Stimulated activated CD8-positive, alpha-beta memory T cell treated with anti-CD3 and anti-CD28 coated beads, Interleukin-2, amount 100 ng/mL, for 1 hour (primary cell): ENCODE data around the gene RASD1.

ENCODE experiments used
- DNase-seq, 2 donors: peaks; one replicate each; pipeline ENCODE4 v3.0.0-alpha.2; 2020; ENCODE audit warnings: low read depth in 2 of 2

Gene RASD1

GRCh38 chr17:17527534-17527933 is 31.3 kb upstream of the RASD1 start:
- no peak for DNase-seq

DNA sequence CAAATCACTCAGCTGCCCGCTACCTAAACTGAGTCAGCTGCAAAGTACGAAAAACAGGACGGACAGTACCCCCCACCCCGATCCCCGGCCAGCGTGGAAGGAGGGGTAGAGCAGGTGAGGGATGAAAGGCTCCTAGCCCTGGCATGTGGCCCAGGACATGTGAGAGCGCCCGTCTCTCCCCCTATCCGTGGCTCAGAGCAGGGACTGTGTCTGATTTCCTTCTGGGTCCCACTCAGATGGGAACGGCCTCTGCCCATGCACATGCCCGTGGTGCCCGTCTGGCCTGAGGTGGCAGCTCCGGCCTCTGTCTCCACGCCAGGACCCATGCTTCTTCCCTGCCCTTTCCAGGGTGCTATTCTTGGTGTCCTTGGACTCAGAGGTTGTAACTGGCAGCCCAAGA is 30.2 kb upstream of the RASD1 start:
- no peak for DNase-seq

DNA sequence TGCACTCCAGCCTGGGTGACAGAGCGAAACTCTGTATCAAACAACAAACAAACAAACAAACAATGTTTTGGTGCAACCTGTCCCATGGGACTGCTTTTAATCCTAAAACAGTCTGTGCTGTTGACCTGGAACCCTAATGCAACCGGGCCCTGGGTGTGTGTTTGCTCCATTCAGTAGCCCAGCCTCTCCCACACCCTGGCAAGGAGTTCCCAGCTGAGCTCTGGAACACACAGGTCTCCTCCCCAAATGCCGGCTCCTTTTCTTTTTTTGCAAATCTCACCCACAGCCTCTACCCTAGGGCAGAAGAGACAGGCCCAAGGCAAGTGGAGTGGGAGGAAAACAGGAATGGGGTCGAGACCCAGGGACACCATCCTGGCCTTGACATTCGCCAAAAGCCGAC is 29.8 kb upstream of the RASD1 start:
- no peak for DNase-seq

- no peak for DNase-seq
These were observed 29.1 kb upstream of the RASD1 start for GRCh38 chr17:17525311-17525710.

GRCh38 chr17:17523731-17524490 is 27.7 kb upstream of the RASD1 start:
- DNase-seq, result no peak

DNA sequence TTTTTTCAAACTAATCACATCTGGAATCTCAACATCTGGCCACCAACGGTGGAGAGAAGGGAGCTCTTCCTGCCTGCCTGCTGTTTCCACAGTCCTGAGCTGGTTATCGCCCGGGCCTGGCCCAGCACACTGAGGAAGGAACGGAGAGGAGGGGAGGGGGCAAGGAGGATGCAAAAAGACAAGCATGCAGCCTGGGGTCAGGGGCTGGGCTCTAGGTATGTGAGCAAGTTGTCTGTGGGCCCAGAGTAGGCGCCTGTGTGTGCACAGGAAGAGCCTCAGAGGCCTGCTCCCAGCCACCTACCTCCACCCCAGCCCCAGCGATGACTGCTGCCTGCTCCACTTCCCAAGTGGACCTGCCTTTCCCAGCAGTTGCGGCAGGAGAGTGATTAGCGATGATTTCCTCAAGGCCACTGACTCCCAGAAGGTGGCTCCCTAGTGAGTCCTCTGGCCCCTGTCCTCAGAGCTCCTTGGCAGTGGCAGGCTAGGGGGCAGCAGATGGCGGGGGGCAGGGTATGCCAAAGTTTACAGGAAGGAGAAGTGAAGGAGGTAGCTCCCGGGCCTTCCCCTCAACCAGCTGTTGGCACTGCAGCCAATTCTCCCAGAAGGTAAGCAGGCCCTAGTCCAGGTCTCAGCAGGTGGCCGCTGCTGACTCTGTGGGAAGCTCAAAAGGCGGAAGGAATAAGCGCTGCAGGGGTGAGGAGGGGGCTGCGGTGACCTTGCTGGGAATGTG is 27.0 kb upstream of the RASD1 start:
- no peak for DNase-seq

GRCh38 chr17:17520599-17521232 is 24.5 kb upstream of the RASD1 start:
- DNase-seq, result no peak

GRCh38 chr17:17519886-17520285 is 23.7 kb upstream of the RASD1 start:
- no peak for DNase-seq

- no peak for DNase-seq
These were observed 22.8 kb upstream of the RASD1 start for GRCh38 chr17:17518951-17519350.

DNA sequence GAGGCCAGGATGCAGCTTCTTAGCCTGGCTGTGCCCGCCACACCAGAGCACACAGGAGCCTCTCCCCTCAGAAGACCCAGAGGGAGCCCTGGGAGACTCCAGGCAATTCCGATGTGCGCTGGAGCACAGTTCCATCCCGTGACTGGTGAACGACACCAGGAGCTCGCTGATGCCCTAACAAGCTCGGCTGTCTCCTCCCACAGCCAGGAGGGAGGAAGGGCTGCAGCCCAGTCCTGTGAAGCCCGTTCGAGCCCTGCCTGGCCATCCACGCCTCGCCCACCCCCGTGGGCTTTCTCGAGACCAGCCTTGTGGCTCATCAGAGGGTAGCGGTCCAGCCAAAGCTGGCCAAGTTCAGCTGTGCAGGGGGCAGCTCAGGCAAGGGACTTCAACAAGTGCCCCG is 21.8 kb upstream of the RASD1 start:
- no peak for DNase-seq

DNA sequence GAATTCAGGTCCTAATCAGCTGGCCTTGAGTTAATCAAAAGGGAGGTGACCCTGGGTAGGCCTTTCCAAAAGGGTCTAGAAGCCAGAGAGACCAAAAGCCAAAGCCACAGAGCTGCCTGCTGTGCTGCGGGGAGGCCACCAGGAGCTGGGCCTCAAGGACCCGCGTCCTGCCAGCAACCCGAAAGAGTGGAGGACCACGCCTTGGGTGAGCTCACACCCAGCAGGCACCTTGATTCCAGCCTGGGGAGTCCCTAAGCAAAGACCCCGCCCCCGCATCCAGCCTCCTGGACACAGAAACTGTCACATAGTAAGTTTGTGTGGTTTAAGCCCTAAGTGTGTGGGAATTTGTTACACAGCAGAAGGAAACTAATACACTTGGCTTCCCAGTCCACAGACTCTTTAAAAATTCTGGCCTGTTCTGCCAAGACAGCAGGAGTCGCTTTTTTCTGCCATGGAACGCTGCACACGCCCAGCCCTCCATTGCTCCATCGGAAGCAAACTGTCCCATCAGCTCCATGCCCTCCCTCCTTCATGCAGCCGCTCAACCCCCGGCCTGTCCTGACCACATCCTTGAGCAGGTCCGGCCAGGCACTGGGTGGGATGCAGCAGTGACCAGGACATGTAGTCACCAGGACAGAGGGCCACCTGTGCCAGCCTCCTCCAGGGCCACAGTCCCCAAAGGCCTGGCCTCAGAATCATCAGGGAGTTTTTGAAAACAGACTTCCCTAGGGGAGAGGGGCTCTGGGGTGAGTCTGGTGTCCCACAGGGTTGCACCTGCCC is 20.9 kb upstream of the RASD1 start:
- no peak for DNase-seq

- no peak for DNase-seq
These were observed 20.0 kb upstream of the RASD1 start for GRCh38 chr17:17515934-17516930.

- no peak for DNase-seq
These were observed 19.1 kb upstream of the RASD1 start for GRCh38 chr17:17514993-17515933.

- DNase-seq, result no peak
These were observed 18.3 kb upstream of the RASD1 start for GRCh38 chr17:17514361-17514992.

DNA sequence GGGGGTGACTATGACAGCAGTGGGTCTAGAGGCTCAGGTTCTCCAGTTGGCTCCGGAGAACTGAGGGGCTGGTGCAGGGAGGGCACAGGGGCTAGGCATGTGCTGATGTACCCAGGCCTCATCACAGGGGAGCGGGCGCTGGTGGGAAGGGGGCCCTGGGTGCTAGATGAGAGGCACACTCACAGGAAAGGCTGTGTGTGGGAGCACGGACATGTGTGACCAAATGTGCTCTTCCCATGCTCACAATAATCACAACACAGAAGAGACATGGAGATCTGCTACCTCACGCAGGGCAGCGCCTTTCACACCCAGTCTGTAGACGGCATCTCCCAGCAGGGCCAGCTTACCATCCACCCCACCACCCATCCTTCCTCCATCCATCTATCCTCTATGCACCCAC is 17.4 kb upstream of the RASD1 start:
- DNase-seq, result no peak

DNA sequence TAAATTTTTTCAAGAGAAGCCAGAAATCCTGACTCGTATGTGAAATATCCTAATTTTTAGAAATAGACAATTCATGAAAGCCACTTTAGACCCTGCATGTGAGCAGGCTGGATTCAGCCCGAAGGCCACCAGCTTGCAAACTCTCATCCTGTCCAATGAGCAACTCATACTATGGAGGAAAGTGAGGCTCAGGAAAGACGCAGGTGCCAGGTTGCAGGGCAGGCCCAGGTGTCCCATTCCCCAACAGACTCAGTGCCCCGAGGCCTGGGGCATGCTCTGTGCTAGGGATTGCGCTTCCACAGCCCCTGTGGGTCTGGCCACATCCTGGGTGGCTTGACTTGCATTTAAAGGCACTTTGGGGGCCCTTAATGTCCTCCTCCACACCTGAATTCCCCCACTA is 16.7 kb upstream of the RASD1 start:
- no peak for DNase-seq

DNA sequence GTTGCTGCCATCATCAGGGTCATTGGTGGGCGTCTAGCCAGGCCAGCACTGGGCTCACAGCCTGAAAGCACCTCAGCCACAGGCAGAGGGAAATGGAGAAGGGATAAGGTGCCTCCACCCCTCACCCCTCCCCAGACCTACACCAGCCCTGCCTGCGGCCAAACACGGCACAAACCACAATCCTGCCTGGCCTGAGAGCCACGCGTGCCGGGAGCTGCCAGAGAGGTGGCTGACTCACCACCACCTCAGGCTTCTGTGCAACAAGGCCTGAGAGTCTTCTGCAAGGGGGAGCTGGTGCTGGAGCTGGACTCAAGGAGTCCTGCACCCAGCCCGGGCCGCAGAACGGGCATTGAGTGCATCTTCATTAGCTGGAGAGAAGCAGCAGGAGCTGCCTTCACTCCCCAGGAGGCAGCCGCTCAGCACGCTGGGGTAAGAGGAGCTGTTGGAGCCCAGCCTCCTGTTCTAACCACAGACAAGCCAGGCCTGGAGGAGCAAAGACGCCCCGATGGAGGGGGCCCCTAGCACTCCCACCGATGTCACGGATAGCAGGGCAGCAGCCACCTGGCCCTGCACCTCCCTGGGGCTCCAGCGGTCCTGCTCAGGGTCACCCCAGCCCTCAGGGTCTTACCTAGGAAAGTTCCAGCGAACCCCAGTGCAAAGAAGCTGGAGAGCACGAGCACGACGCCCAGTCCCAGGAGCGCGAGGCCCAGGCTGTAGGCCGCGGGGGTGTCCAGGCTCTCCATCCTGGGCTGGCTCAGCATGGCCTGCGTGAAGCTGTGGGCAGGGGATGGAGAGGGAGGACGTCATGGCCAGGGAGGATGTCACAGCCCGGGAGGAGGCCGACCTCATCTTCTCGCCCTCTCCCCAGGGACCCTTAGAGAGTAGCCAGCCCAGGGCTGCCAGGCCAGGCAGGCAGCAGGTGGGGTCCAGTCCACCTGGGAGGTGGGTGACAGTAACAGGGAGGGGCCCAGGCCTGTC is 16.0 kb upstream of the RASD1 start:
- DNase-seq, result no peak

DNA sequence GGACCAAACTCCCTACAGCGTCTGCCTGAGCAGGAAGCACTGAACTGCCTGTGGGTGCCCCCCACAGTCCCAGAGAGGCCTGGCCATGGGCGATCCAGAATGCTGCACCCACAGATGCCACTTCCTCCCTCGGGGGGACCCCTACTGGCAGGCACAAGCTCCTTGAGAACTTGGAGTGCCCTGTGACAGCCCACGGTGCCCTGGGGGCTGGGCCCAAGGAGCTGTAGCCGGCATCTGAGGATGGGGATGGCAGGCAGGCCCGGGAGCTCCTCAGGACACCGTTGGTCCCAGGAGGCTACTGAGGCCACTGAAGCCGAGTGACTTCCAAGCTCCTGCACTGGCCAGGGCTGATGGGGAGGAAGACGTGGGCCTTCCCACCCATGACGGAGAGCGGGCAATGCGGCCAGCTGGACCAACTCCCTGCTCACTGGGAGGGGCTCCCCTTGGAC is 15.1 kb upstream of the RASD1 start:
- DNase-seq, result no peak
